Islet of Langerhans (tissue), 1 donor: ENCODE results near the gene FRMPD2.
"Not testable (repeated sequence)": the region's sequence is repeated elsewhere in the genome, so short reads cannot be mapped to it uniquely, and the experiment has no call there.

Experiments
- FAIRE-seq: peaks from one replicate; lab custom pipeline; 2011; peaks lifted over from hg19 to GRCh38; lab: Jason Lieb, UNC

FRMPD2 gene

DNA sequence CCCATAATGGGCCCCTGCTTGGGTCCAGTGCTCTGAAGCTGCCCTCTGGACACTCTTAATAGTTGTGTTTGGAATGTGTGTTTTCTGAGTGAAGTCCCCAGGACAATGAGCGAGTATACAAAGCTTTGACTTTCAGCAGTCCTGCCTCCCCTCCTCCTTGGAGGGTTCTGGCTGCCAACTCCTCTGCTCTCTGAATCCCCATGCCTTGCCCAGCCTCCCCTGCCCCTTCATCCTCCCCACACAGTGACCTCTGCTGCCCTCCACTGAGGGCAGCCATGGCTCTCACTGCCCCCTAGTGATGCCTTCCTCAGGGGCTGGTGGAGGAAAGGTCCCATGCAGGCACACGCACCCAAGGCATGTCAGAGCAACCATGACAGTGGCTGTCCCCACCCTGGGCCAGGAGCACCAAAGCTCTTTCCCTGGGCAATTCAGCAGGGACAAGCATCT is 40.9 kb downstream of the FRMPD2 start:
- no peak for FAIRE-seq

DNA sequence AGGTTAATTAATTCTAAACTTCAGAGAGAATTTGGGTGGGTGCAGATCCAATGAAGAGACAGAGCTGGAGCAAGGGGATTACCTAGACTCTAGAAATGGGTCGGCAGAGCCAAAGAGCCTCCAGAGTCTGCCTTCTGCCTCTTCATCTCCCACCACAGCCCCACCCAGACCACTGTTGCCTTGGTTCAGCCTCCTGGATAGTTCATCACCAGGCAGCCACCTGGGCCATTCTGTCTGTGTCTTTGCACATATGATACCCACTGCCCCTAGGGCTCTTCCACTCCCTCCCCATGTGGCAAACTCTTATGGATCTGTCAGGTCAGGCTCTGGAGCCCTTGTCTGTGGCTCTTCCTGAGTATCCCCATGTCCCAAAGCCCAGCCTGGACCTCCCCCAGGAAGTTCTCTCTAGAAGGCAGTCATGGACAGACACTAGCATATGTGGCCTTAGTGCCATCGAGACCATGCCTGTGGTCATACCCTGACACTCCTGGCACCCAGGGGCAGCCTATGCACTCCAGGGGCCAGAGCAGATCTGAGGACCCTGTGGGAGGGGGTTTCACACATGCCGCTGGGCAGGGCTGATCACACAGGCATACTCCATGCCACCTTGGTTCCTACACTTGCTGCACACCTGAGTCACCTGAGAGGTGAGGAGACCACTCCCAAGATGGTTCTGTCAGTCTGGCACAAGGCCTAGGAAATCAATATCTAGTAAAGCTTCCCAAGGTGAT is 41.6 kb downstream of the FRMPD2 start:
- no peak for FAIRE-seq

DNA sequence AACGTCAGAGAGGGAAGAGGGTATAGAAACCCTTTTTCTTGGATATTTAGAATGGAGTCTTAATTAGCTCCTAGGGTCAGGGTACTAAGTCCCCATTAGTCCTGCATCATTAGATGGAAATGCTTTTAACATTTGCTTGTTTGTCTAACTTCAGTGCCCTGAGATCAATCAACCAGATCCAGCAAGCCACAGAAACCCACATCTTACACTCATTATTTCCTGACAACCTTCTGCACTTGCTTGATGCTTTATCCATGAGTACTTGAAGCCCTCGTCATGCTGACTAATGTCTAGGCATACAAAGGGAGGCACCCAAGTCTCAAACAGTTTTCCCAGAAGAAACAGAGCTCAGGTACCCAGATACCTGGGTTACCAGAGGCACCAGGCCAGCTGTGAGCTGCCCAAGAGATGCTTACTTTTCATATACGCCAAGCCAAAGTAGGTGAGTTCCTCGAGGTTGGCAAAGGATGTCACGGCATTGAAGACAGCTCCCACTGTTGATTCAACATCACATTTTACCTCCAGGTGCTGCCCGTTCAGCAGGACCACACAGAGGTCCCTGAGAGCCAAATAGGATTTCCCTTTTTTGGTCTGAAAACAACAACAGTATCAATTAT is 42.7 kb downstream of the FRMPD2 start:
- no peak for FAIRE-seq

DNA sequence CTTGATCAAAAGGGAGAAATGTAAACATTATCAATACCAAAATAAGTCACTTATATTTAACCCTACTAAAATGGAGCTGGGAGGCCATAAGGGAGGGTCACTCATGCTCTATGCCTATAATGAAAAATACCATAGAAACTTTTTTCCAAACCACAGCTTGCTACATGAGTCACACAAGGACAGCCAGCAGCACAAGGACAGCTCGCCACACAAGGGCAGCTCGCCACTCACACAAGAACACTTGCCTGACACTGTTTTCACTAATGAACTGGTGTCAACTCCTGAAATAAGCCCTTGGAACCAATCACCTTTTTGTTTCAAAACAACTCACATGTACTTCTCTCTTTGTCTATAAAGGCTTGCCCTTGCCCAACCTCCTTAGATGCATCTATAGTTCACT is 43.3 kb downstream of the FRMPD2 start:
- FAIRE-seq = no peak

DNA sequence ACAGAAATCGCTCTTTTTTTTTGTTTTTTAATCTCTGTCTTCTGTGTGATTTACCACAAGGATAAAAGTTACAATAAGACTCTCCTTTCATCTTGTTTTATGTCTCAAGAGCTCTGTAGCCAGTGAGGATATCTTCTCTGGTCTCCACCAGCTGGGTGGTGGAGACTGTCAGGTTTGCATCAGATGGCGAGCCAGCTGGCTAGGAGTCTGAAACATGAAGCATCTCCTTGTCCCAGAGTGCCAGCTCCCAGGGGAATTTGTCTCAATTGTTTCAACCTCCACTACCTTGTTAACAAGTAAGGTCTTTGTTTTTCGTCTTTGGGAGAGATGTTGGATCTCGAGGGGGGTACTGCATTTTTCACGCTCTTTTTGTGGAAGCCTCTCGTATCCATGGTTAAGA is 47.3 kb downstream of the FRMPD2 start:
- FAIRE-seq = no peak

DNA sequence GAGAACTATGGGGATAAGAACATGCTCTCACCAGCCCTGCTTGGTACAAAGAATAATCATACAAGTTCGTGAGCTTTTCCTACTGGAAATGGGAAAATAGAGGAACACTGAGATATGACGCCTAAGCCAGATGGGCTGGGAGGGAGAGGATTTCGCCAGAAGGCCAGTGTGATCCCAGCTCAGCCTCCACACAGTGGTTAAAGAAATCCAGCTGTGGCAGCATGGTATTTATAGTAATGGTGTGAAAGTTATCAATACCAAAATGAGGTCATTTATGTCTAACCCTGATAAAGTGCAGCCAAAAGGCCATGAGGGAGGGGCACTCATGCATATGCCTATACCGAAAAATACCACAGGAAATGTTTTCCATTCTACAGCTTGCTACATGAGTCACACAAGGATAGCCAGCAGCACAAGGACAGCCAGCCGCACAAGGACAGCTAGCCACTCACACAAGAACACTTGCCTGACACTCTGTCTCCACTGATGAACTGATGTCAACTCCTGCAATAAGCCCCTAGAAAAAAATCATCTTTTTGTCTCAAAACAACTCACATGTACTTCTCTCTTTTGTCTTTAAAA is 49.4 kb downstream of the FRMPD2 start:
- no peak for FAIRE-seq

DNA sequence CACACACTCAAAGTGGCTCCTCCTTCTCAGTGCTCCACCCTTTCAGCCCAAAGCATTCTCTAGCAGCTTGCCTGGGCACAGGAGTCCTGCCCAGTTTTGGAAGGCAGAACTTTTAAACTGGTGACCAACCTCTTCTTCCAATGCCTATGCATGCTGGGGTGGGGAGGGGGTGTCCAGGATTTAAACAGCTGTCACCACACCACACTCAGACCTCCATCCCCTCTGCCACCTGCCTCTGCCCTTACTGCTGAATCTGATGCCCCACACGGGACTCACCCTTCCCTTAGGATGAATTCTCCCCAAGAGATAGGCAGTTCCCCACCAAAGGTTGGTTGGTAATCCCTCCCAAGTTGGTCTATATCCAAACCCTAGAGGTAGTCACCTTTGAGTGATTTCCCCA is 50.2 kb downstream of the FRMPD2 start:
- no peak for FAIRE-seq

DNA sequence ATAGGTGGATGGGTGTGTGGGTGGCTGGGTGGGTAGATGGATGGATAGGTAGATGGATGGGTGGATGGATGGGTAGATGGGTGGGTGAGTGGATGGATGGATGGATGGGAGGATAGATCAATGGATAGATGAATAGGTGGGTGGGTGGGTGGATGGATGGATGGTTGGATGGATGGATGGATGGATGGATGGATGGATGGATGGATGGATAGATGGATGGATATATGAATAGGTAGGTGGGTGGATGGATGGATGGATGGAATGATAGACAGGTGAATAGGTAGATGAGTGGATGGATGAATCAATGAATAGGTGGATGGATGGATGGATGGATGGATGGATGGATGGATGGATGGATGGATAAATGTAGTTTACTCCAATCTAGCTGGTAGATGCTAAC is 52.7 kb downstream of the FRMPD2 start:
- FAIRE-seq = no peak

DNA sequence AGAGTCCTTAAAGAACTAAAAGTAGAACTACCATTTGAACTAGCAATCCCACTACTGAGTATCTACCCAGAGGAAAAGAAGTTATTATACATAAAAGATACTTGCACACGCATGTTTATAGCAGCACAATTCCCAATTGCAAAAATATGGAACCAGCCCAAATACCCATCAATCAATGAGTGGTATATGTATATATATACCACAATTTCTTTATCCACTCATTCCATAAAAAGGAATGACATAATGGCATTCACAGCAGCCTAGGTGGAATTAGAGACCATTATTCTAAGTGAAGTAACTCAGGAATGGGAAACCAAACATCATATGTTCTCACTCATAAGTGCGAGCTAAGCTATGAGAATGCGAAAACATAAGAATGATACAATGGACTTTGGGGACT is 53.5 kb downstream of the FRMPD2 start:
- not testable (repeated sequence) for FAIRE-seq

DNA sequence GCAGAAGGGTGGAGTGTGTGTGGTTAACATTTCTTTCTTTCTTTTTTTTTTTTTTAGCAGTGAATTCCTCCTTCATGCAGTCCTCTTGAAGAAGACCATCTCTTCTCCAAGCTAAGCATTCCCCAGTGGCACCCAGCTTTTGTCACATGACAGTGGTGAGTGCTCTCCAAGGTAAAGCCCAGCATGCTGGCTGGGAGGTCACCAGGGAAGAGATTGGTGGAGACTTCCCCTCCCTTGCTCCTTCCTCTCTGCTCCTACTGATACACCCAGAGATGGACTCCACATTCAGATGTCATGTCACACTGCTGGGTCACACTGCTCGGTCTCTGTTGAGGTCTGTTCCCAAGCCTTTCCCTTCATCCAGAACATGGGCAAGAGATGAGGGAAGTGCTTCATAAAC is 55.3 kb downstream of the FRMPD2 start:
- FAIRE-seq = no peak

DNA sequence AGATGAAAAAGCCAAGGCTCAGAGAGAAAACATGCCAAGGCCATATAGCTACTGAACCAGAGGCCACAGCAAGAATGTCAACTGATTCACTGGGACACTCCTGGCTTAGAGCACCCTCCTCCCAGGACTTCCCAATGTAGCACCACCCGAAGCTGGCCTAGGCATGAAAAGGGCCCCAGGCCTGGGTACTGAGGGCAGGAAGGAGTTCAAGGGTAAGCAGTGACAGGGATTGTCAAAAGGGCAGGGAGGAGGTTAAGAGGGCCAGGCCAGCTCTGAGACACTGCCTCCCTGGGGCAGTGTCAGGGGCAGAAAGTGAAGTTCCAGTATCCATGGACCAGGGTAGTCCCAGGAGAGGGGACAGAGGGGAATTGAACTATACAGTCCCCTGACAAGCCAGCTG is 57.8 kb downstream of the FRMPD2 start:
- FAIRE-seq = no peak

DNA sequence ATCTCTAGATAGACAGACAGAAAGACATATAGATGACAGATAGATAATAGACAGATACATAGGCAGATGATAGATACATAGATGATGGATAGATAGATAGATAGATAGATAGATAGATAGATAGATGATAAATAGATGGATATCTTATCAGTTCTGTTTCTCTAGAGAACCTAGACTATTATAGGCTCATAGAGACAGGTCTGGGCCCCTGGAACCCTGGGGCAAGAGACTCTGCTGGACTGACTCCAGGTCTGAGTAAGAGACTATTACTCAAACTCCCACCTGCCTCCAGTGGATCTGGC is 58.3 kb downstream of the FRMPD2 start:
- no peak for FAIRE-seq

DNA sequence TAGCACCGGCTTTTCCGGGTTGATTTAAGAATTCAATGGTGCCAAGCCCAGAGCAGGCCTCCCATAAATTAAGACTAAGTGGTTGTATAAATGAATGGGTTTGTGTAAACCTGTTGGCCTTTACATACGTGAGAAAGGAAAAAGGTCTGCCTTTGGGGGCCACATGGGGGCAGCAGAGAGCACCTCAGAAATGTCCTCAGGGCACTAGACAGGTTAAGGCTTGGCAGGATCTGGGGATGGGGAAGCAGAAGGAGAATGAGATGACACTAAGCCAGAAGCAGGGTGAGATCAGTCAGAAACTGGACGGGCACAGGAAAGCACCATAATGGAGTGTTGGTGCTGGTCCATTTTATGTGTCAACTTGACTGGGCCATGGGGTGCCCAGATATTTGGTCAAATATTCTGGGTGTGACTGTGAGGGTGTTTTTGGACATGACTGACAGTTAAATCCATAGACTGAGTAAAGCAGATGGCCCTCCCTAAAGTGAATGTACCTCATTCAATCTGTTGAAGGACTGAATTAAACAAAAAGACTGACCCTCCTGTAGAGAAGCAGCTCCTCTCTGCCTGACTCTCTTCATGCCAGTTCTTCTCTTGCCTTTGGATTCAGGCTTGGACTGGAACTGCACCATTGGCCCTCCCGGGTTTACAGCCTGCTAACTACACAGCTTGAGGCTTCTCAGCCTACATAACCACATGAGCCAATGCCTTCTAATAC is 58.9 kb downstream of the FRMPD2 start:
- FAIRE-seq = no peak

DNA sequence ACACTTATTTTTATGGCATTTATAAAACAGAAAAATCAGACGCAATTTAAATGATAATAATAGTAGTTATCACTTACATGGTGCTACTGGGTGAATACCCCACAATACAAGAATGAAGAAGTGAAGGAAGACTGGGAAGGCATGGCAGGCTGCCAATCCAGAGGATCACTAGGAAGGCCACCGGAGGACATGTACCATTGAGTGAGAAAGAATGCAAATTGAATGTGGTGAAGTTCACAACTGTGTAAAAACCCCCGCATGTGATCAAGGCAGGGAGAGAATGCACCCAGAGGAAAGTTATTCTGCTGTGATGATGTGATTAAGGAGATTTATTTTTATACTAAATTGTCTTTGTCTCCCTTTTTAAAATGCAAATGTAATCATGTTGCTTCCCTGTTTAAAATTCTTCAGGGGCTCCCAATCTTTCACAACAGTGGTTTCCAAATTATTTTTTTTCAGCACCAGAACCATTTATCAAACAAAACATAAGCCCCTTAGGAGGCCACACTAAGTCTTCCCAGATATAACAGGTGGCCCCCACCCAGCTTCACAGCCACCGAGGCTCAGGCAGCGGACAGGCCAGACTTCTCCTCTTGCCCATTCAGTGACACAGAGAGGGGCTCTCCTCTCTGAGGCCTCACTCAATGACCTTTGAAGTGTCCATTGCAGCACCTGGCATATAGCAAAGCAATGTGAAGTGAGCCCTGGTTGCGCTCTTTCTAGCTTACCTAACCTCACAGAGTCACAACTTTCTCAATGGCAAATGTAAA is 59.6 kb downstream of the FRMPD2 start:
- FAIRE-seq = no peak

DNA sequence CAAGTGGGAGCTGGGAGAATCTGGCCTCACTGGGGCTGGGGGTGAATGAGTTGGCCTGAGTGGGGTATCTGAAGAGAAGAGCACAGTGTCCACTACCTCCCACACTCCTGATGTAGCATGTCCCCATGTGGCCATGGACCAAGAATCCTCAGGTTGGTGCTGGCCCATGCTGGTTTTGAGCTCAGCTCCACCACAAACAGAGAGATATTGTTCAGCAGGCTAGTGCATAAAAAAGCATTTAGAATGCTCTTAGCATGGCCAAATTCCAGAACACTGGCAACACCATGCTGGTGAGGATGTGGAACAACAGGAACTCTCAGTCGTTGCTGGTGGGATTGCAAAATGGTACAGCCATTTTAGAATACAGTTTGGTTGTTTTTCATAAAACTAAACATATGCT is 61.4 kb downstream of the FRMPD2 start:
- no peak for FAIRE-seq

DNA sequence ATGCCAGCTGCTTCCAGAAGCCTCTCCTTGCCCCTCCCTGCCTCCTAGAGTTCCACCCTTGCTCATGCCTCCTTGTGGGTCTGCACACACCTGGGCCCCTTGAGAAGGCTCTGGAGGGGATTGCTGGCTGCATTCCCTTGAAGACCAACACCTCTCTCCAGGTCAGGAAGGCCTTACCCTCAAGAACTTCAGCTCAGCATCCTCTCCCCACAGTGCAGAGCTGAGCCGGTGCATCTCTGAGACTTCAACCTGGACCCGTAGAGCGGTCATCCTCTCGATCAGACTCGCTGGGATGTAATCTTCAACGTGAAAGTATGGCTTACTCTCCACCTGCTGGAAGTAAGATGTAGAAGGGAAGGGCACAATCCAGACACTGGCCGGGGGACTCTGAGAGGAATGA is 62.7 kb downstream of the FRMPD2 start:
- FAIRE-seq = no peak

DNA sequence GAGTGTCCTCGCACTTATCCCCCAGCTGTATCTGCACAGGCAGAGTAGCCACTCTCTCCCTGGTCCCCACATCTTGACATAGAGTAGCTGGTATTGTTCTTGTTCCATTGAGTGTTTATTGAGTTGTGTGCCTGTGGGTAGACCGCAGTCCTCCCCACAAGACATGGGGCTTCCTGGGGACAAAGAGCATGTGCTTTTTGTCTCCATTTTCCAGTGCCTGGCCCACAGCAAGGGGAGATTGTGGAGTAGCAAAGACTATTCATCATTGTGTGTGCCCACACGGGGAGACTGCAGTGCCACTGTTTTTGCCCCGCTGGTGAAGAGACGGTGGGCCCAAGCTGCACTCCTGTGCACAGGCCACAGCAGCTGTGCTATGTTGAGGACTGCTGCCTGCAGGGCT is 63.5 kb downstream of the FRMPD2 start:
- no peak for FAIRE-seq

DNA sequence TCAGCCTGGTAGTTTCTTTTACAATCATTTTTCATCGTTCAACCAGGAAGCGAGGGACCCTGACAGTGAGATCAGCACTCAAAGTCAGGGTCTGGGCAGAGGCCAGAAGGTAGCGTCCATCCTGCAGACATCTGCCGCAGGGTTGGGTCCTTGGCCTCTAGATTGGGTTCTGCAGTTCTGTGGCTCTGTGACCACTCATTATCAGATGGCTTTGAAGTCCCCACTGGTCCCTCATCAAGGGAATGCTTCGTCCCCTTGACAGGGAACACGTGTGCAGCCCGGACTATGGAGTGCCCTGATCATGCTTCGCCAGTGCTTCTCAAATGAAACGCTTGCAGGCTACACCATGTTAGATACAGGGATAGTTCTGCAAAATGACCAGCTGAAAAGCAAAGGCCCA is 64.1 kb downstream of the FRMPD2 start:
- FAIRE-seq = no peak

DNA sequence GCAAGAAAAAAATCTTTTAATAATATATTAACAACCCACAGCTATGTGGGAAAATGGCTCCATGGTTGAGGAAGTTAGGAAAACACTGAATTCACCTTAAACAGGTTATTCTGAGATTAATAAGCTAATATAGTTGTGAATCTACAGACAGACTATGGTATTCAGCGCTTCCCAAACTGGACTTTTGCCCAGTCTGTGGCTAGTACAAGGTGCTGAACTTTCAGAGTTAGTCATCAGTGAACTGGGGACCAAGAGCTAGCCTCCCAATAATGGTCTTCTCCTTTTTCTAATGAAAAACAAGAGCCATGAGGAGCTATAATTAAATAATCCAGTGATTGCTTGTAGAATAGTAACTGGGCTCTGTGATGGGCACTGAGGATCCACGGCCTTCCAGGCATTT is 65.3 kb downstream of the FRMPD2 start:
- FAIRE-seq = no peak

DNA sequence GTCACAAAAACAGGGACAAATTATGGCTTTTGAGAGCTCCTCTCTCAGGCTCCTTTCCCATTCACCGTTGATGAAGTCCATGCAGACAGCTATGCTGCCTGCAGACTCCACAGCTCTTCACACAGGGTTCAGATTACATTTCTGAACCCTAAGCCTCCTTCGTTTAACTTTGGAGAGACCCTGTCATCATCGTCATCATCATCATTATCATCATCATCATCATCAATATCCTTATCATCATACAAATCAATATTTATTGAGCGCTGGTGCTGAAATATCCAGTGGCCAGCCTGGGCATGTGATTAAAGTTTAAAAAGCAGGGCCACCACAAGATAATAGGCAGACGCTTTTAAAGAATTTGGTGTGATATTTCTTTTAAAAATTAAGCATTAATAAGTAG is 66.6 kb downstream of the FRMPD2 start:
- no peak for FAIRE-seq

DNA sequence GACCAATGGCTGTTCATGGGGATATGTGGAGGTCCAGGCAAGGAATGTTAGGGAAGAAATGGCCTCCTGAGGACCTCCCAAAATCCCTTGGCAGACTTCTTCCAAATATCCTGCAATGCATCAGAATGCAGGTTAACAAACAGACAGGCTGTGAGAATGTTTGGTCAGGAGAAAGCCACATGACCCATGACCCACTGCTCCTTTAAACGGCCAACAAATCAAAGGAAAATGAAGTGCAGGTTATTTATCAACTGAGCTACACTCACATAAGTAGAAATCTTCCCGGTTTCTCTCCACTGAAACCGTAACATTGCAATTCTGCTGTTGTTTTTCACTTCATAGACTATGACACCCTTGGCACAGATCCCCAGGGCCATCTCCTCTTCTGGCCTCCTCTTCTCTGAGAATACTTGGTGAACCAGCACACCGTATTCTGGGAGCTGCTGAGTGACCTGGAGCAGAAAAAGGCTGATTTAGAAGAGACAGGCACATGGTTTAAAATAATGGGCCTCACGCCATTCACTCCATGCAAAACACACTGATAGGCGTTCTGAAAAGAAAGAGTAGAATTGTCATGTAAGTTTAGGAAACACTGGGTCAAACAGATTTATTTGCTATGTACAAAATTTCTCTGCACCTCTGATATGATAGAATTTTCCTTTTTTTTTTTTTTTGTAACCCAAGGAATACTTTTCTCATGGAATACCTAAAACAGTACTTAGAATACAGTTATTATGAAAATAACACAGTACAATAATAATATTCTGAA is 67.8 kb downstream of the FRMPD2 start:
- no peak for FAIRE-seq

DNA sequence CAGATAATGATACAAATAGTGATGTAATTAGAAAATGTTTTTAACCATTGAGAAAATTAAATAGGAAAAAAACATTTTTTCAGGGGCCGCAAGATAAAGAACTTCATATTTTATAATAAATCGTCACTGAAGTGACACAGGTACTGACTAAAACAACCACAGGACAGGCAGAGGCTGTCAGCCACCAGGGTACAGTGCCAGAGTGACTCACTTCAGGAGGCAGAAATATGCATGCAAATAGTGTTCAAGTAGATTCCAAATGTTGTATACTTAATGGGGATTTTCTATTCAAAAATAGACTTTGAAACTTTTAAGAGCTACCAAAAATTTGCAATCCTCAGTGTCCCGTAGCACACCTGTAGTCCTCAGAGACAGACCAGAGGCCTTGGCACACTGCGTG is 68.6 kb downstream of the FRMPD2 start:
- no peak for FAIRE-seq
